NCI-H1694 (cell line): ENCODE data around the gene GABRR3.
A peak's percentile ranks its signal among the peaks of the same experiment; 100 is the strongest.

ENCODE experiments used
- DNase-seq: peaks from one replicate; lab custom pipeline; 2025; lab: John Stamatoyannopoulos, UW

Gene GABRR3

DNA sequence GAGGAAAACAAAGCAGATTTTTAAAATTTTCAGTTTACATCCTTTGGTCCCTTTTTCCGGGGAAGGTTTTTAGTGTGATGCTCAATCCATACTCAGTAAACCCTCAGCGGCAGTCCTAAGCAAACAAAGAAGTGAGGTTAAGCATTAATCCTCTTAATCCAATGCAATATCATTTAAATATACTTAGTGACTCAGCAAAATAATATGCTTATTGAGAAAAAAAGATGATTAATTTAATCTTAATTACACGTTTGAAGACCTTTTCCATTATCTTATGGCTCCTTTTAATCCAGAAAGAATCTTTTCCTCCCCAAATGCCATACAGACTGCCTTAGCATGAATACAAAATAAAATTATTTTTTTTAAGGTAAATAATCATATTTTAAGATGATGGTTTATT is at the start of gene GABRR3:
Gene GABRR3 (minus strand): TSS at position 108 of the 400 bp plus-strand sequence. CDS start 328 bp downstream, outside the sequence.
- DNase-seq: no peak

DNA sequence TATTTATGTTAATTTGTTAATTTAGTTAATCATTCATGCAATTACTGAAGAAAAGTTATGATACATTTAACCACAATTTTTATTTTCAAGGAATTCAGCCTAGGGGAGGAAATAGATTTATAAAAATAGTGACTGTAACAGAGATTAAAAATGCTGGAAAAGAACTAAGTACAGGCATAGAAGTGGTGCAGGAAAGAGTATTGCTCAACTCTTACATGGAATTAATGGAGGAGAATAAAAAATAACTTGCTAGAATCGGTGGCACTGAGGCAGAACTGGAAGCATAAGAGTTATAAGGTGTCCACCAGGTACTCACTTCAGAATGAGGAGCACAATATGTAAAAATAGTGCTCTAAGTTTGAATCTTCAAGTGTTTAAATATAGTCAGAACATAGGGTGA is 38.4 kb upstream of the GABRR3 start:
- DNase-seq: no peak

DNA sequence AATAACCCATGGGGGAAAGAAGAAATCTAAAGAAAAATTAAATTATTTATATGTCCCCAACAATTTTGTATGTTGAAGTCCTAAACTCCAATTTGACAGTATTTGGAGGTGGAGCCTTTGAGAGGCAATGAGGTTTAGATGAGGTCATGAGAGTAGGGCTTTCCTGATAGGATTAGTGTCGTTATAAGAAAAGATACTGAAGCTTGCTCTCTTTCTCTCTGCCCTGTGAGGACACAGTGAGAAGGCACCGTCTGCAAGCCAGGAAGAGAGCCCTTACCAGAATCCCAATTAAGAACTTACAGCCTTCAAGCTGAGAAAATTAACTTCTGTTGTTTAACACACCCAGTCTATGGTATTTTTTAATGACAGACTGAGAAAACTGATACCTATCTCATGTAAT is 35.7 kb upstream of the GABRR3 start:
- DNase-seq: no peak

DNA sequence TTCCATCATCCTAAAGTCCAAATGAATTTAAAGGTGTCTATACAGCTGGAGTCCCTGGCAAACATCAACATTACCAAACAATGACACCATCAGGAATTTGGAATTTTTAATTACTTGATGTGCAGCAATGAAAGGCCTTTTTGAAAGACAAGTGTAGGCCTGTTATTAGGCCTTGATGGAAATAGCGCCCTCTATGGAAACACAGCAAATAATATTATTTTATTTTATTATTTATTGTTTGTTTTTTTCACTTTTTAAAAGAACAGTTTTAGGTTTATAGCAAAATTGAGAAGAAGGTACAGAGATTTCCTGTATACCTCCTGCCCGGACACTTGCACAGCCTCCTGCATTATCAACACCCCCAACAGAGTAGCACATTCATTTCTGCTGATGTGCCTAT is 33.7 kb upstream of the GABRR3 start:
- no peak for DNase-seq

DNA sequence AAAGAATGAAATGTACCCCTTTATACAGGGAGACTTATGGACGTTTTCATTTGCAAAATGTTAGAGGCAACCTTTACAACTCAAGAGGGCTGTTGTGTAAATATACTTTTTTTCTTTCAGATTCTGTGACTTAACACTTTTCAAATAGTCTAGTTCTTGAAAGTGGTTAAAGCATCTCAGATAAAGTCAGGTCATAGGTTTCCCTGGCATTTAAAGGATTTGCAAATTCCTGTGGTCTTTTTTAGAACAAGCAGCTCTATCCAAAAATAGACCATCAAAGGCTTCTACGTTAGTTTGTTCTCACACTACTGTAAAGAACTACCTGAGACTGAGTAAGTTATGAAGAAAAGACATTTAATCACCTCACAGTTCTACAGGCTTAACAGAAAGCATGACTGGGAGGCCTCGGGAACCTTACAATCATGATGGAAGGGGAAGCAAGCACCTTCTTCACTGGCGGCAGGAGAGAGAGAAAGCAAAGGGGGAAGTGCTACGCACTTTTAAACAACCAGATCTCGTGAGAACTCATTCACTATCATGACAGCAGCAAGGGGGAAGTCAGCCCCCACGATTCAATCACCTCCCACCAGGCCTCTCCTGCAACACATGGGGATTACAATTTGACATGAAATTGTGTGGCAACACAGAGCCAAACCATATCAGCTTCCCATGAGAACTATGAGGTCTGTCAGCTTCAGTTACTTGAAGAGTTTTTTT is 23.3 kb upstream of the GABRR3 start:
- DNase-seq: no peak

DNA sequence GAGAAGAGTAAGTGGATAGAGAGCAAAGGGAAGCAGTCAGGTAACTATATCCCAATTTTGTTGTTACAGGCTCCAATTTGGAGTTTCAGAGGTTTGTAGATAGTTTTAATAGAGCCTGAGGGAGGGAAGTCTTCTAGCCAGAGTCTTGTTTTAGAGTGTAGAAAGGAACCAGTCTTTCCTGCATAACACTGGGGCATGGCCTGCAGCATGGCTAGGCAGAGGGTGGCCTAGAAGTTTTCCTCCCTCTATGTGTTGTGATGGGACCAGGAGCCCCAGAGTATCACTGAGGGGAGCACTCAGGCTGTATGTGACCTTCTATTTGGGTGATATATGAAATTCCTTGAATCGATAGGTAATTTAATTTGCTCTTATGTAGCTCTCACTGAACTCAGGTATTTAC is 22.5 kb upstream of the GABRR3 start:
- no peak for DNase-seq

DNA sequence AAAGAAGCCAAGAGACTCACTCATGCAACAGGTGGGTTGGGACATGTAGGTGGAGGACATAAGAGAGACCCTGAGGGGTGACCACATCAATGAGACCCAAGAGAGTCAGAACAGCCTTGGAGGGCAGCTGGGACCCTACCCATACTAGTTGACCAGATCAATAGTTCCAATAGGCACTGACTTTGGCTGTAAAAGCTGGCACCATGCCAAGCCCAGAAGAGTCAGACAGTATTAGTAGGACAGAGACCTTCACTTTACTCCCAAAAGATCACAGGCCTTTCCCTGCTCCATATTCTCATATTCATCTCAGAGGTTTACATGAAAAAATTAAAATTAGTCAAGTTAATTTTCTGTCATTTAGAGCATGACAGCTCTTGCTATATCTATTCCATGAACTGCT is 20.9 kb upstream of the GABRR3 start:
- no peak for DNase-seq

DNA sequence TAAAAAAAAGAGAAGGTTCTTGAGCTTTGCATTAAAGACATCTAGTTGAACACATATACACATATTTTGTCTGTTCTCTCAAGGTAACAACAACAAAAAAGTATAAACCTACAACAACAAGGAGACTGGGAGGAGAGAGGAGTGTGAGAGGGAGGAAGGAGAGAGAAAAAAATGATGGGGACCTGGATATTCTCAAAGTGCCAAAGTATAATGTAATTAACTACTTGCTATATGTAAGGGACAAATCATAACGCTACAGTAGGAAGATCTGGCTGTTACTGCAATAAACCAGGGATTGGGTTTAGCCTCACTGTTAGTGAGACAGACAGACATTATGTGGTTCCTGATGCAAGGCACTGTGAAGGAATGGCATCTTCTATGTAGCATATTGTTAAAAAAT is 14.2 kb upstream of the GABRR3 start:
- no peak for DNase-seq

DNA sequence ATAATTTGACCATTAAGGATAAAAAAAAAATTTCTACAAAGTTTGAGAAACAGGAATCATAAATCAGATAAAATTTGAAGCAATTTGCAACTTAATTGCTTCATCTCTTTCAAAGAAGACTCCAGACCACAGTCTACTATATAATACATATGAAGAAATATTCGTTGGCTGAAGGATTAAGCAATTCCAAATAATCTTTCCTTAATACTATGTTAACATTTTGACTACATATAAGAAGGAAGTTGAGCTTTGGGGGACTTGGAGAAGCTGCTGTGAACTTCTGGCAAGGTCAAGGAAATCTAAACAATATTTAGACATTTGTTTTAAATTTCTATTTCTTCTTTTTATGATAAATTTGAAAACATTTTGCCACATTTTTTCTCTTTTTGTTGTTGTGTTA is 13.5 kb upstream of the GABRR3 start:
- DNase-seq: no peak

DNA sequence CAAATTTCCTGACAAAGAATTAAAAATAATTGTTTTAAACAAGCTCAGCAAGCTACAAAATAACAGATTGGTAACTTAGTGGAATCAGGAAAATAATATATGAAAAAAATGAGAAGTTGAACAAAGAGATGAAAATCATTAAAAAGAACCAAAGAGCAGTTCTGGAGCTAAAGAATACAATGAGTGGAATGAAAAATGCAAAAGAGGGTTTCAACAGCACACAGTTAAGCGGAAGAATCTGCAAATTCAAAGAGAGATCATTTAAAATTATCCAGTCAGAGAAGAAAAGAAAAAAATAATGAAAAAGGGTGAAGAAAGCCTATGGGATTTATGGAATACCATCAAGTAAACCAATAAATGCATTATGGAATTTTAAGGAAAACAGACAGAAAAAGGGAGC is 6.2 kb upstream of the GABRR3 start:
- no peak for DNase-seq

DNA sequence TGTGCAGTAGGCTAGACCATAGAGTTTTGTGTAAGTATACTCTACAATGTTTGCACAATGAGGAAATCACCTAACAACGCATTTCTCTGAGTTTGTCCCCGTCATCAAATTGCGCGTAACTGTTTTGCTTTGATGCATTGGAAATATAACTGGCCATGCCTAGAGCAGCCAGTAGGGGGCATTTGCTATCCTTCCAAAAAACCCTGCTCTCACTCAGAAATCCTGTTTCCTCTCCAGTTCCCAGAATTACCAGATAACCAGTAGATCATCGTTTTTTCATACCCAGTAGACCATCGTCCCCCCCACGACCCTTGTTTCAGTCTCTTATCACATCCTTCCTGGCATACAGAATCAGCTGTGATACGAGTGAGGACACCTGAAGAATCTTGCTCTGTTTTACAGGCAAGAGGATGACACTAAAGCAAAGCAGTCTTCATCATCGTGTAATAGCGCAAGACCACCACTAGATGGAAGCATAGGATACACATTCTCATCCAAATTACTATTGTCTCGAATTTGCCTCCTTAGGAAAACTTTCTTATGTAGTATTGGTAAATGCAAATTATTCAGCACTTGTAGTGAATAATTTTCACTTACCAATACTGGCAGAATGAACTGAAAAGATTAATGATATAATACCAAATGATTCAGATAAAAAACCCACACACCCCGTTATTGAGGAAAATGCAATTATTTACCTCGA is 4.4 kb upstream of the GABRR3 start:
- DNase-seq: peak; percentile 87

DNA sequence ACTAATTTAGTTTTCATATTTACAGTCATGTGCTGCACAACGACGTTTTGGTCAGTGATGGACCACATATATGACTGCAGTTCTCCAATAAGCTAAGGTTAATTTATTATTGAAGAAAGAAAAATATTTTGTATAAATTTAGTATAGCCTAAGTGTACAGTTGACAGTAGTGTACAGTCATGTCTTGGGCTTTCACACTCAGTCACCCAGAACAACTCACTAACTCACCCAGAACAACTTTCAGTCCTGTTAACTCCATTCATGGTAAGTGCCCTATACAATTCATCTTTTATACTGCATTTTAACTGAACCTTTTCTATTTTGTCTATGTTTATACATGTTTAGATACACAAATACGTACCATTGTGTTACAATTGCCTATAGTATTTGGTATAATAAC is 3.8 kb upstream of the GABRR3 start:
- no peak for DNase-seq

DNA sequence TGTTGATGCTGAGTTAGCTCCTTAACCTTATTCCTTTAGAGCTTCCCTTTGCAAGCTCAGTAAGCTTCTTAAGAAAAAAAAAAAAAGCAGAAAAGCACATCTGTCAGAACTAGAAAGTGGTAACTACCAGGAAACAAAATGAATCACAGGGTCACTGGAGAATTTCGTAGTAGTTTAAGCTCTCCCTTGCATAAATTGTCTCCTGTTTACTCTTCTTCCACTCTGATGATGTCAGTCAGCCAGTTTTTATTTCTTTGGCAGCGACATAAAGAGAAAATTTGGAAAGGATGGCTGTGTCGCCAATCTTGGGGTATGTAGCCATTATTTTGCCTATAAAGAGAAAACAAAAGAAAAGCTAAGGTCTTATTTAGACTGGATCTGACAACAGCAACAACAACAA is 3.2 kb upstream of the GABRR3 start:
- DNase-seq: no peak

DNA sequence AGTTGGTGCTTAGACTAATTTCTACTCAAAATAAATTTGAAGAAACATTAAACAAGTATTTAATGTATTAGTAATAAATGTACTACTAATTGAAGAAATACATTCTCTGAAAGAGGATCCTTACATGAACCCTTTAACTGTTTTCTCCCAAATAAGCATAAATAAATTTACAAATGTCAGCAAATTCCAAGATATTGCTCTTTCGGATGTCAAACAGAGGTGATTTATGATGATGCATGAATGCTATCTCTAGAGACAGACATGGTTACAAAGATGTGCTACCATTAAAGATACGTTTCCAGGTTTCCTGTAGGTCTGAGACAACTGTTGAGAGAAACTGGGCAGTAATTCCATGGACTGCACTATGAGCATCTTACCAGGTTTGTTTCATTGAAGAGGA is 629 bp downstream of the GABRR3 start:
- DNase-seq: no peak

DNA sequence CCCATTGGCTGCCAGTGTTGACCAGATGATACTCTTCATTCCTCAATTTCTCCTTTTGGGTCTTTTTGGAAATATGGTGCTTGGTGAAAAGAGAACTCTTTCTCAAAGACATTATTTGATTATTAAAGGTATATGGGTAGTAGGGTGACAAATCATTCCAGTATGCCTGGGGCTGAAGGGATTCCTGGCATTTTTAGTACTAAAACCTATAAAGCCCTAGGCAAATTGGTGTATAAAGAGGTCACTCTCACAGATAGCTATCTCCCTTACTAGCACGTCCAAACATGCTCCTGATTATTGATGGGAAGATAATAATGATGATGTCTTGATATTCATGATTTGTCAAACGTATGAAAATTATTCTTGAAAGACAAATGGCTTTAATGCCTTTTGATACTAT is 1.1 kb downstream of the GABRR3 start:
- DNase-seq: no peak

DNA sequence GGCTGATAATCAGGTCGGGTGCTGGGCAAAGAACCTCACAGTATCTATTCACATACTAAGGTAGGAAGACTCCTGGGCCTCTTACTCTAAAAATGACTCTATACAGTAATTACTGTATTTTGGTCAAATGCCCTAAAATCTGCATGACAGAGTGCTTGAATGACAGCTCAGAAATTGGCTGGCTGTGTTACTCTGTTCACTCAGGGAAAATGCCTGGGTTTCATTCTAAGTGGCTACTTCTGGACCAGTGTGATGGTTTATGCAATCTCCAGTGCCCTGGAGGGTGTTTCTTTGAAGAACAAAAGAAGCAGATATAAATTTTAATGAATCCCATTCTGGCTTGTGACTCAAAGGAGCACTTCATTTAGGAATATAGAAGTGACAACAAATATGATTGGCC is 2.2 kb downstream of the GABRR3 start:
- DNase-seq: no peak

DNA sequence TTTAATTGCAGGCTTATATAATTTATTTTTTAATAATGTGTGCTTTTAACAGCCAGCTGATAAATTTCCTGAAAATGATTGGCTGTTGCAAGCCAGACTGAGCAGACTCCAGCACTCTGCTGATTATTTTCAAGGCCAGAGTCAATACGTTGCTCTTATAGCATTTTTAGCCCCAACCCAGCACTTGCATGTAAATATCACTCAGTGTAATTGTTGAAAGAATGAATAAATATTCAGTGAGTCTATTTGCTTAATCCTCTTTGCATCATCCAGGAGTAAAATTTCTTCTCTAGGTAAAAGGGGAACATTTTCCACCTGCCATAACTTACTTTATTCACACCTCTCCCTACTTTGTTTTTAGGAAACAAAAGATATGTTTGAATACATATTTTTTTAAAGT is 2.9 kb downstream of the GABRR3 start:
- no peak for DNase-seq

DNA sequence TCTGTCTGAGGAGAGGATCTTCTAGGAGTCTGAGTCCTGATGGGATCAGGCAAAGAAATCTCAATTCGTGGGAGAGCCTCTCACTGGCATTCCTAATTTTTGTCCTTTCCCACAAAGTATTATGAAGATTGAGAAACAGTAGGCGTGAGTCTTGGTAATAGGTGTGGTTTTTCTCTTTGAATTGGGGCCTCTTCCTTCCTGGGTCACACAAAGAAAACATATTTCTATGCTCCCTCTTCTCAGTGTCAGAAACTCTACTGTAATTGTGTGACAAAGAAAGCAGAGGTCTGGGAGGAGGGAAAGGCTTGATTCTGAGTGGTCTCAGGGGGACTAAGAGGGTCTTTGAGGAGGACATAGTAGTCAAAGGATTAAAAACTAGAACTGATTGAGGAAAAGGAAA is 6.0 kb downstream of the GABRR3 start:
- no peak for DNase-seq

DNA sequence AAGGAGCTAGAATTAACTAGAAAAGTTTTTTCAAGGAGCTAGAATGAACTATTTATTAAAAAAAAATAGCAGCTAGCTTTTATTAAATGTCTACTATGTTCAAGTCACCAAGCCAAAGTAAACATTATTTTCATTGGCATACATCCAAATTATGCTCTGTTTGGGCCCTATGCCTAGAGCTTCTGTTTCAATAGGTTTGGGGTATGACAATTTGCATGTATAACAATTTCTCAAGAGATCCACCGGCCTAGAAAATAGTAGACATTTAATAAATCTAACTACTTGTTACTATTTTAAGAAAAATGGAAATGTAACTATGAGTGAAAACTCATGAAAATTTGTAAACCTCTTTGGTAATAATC is 8.0 kb downstream of the GABRR3 start:
- peak; percentile 85 for DNase-seq

DNA sequence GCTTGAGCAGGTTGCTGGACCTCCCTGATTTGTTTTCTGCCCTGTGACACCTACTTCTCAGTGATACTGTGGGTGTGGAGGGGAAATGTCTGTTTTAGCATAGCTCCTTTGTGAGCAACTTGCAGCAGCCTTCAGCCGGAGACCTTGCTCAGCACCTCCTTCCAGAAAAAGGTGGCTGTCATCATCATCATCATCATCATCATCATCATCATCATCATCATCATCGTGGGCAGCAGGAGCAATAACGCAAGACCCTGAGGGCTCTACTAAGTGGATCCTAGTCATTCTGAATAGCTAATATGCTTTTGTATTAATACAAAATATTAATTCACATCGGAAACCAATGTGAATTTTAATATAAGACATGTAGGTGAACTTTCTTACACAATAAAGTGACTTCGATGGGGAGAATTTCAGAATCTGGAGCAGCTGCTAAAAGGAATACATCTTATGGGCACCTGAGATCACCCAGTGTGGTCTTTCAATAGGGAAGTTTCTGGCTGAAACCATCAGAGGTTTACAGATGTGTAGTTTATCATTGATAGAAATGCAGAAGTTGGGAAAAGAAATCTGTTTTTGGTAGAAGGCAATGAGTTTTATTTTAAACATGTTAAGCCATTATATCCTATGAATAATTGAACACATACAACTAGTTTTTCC is 8.6 kb downstream of the GABRR3 start:
- no peak for DNase-seq

DNA sequence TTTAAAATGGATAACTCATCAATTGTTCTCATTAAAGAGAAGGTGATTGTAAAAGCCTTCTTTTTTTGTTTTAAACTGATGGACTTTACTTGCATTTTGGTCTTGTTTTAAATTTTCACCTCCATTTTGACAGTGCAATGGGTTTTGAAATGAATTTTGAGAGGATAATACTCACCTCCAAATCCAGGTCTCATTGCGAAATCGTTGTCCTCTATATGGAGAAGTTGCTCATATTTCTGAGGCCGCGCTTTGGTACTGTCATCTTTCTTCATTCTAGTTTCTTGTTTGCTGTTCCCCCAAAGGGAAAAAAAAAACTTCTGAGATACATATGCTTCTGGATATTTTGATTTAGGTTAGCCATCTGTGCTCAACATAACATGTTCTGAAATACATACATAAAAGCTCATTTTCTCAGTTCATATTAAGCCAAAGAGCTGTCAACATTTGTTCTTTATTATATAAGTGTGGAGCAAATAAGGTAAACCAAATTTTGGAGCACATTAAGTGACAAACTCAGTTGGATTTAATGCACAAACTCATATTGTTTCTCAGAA is 9.6 kb downstream of the GABRR3 start:
- DNase-seq: no peak

DNA sequence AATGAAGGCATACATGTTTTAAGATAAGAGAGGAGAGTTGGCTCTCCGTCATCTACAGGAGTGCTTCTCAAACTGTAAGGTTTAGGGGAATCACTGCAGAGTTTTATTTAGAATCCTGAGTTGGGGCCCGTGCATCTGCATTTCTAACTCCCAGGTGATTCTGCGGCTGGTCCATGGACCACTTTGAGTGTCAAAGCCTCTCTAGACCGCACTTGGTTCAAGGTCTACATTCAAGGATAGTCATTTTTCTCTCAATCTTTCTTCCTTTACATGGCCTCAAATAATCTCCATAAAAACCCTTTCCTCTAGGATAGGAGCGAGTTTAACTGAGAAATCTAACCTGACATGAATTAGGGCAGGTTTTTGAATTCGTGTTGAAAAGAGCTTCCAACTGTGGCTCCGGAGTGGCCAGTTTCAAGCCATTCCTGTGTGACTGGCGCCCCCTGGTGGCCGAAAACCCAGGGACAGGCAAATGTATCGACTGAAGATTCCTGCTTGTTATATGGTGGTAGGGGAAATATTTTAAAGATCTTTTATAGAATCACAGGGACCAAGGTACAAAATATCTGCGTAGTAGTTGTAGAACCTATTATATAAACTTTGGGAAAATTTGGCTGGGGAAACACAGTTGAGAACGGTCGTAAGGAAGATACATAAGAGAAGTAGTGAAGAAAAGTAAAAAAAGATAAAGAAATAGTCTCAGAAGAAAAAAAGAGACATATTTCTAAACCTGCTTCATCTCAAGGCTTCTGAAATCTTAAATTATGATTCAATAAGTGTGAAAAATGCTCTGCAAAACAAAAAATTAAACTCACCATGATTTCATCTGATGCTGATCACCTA is 11.9 kb downstream of the GABRR3 start:
- peak; percentile 77 for DNase-seq
